GM12878 (cell line): ENCODE measurements around the gene ARHGAP20. TPM values are rescaled to one million over a fixed set of nuclear protein-coding genes. Genes with fewer than 3 reads are reported as not detected.

ENCODE experiments used
- ATAC-seq: fragments of 200-7000 bp; cut with Tn5 transposase; 3 replicates; pipeline ENCODE4 v1.9.1; 2020; ENCODE audit warnings: mild to moderate bottlenecking, moderate library complexity
- BruUV-seq: library from RNA; stranded (reverse); fragments of 400-500 nt; replicated peaks from 2 replicates; lab custom pipeline; 2021; lab: Mats Ljungman, UMichigan
- CTCF ChIA-PET: fragments of 300-600 bp; sonication (Branson Sonifier 250); formaldehyde crosslinking; extraction: SDS; loops from one replicate; lab custom pipeline; 2021; ENCODE audit warnings: inconsistent platforms; lab: Yijun Ruan, JAX
- POLR2A ChIA-PET: fragments of 350-600 bp; formaldehyde crosslinking; extraction: SDS; loops from one replicate; lab custom pipeline; 2021; ENCODE audit warnings: inconsistent platforms; lab: Charles Lee
- RAD21 ChIA-PET: fragments of 300-600 bp; sonication (Branson Sonifier 250); formaldehyde crosslinking; loops from one replicate; lab custom pipeline; 2023; ENCODE audit warnings: antibody characterized with exemption; ENCODE audit not compliant: unreplicated experiment; lab: Charles Lee
- SMC1A ChIA-PET: fragments of 300-600 bp; sonication (Branson Sonifier 250); formaldehyde crosslinking; loops from one replicate; lab custom pipeline; 2023; ENCODE audit not compliant: unreplicated experiment, uncharacterized antibody; lab: Charles Lee
- DNase-seq: peaks from one replicate; pipeline ENCODE4 v3.0.0-alpha.2; 2011; ENCODE audit warnings: low read depth, low spot score
- FAIRE-seq: peaks from 3 replicates; lab custom pipeline; 2011; peaks lifted over from hg19 to GRCh38; lab: Jason Lieb, UNC
- H2AFZ ChIP-seq: 2 replicates; pipeline ENCODE4 v1.6.0; 2011; ENCODE audit warnings: low read depth, low read length, control low read depth; ENCODE audit not compliant: control insufficient read depth
- H3K27ac ChIP-seq: 2 replicates; pipeline ENCODE4 v1.5.1; 2011; ENCODE audit warnings: control low read depth; ENCODE audit not compliant: control insufficient read depth, insufficient read depth
- H3K27me3 ChIP-seq, 2 experiments: replicated peaks in 1 of 2; 2 replicates each; pipeline versions ENCODE4 v1.6.0 to v1.6.1; 2011; ENCODE audit warnings: low read length in 1 of 2; ENCODE audit not compliant: control insufficient read depth in 2 of 2, insufficient read depth in 2 of 2
- H3K36me3 ChIP-seq, 2 experiments: 2 replicates each; pipeline ENCODE4 v1.5.1; 2011; ENCODE audit warnings: low read length in 1 of 2; ENCODE audit not compliant: control insufficient read depth in 2 of 2, insufficient read depth in 2 of 2
- H3K4me1 ChIP-seq: 2 replicates; pipeline ENCODE4 v1.6.1; 2011; ENCODE audit warnings: mild to moderate bottlenecking, low read length, moderate library complexity, mixed read lengths; ENCODE audit not compliant: control insufficient read depth, insufficient read depth
- H3K4me2 ChIP-seq: 2 replicates; pipeline ENCODE4 v1.6.0; 2011; ENCODE audit warnings: control low read depth; ENCODE audit not compliant: control insufficient read depth, insufficient read depth
- H3K4me3 ChIP-seq: fragments of 200-600 bp; sonication (generic); 2 replicates; pipeline ENCODE4 v1.5.1; 2016
- H3K79me2 ChIP-seq: 2 replicates; pipeline ENCODE4 v1.6.0; 2011; ENCODE audit warnings: low read length; ENCODE audit not compliant: control insufficient read depth, insufficient read depth
- H3K9ac ChIP-seq: 2 replicates; pipeline ENCODE4 v1.8.0; 2011; ENCODE audit warnings: low read length, control low read depth, mixed read lengths; ENCODE audit not compliant: control insufficient read depth, insufficient read depth
- H3K9me3 ChIP-seq: replicated peaks from 3 replicates; pipeline ENCODE4 v1.5.1; 2011; ENCODE audit warnings: mild to moderate bottlenecking, low read length; ENCODE audit not compliant: control insufficient read depth, insufficient read depth
- H4K20me1 ChIP-seq: 2 replicates; pipeline ENCODE4 v1.6.0; 2011; ENCODE audit not compliant: control insufficient read depth, insufficient read depth
- BMI1 ChIP-seq: fragments of 450-650 bp; IDR thresholded peaks from 2 replicates; pipeline ENCODE4 v1.6.1; 2016; ENCODE audit warnings: mild to moderate bottlenecking, moderate library complexity, borderline replicate concordance
- EP300 ChIP-seq, 2 experiments: fragments of 150-350 bp in 1 of 2; IDR thresholded peaks; 2 replicates each; pipeline ENCODE4 v1.6.1; 2011 to 2012; ENCODE audit warnings: low read depth in 2 of 2, low read length in 2 of 2, borderline replicate concordance in 1 of 2, improper control_type of control experiment in 1 of 2, inconsistent platforms in 1 of 2; ENCODE audit not compliant: control insufficient read depth in 1 of 2
- EZH2 ChIP-seq: IDR thresholded peaks from 2 replicates; pipeline ENCODE4 v1.6.1; 2012; ENCODE audit warnings: low read depth, mild to moderate bottlenecking, control low read depth, inconsistent platforms, low read length, borderline replicate concordance; ENCODE audit not compliant: control insufficient read depth
- FOXK2 ChIP-seq: fragments of 450-650 bp; IDR thresholded peaks from 2 replicates; pipeline ENCODE4 v1.6.1; 2017; ENCODE audit warnings: mild to moderate bottlenecking, moderate library complexity
- IKZF2 ChIP-seq, 2 experiments: fragments of 450-650 bp; IDR thresholded peaks; 2 replicates each; pipeline ENCODE4 v1.6.1; 2017; ENCODE audit warnings: mild to moderate bottlenecking in 2 of 2, moderate library complexity in 2 of 2
- MEF2A ChIP-seq: IDR thresholded peaks from 2 replicates; pipeline ENCODE4 v1.6.1; 2011; ENCODE audit warnings: low read depth, mild to moderate bottlenecking, low read length, moderate library complexity; ENCODE audit not compliant: insufficient read depth
- NR2C1 ChIP-seq: fragments of 450-650 bp; IDR thresholded peaks from 2 replicates; pipeline ENCODE4 v1.6.1; 2017; ENCODE audit warnings: antibody characterized with exemption, mild to moderate bottlenecking, moderate library complexity
- SIX5 ChIP-seq: IDR thresholded peaks from 2 replicates; pipeline ENCODE4 v1.6.1; 2011; ENCODE audit warnings: mild to moderate bottlenecking, low read depth, low read length, moderate library complexity; ENCODE audit not compliant: severe bottlenecking
- SMAD5 ChIP-seq: IDR thresholded peaks from 2 replicates; pipeline ENCODE4 v1.6.1; 2016; ENCODE audit warnings: antibody characterized with exemption, low read depth
- SUPT20H ChIP-seq: IDR thresholded peaks from 2 replicates; pipeline ENCODE4 v1.6.1; 2011; ENCODE audit warnings: low read depth, mild to moderate bottlenecking, low read length, moderate library complexity, borderline replicate concordance; ENCODE audit not compliant: control insufficient read depth
- TAF1 ChIP-seq: IDR thresholded peaks from 2 replicates; pipeline ENCODE4 v1.6.1; 2011; ENCODE audit warnings: mild to moderate bottlenecking, low read depth, low read length, borderline replicate concordance
- TBL1XR1 ChIP-seq: IDR thresholded peaks from 2 replicates; pipeline ENCODE4 v1.6.1; 2012; ENCODE audit warnings: low read depth, low read length, improper control_type of control experiment
- ZNF207 ChIP-seq: fragments of 450-650 bp; IDR thresholded peaks from 2 replicates; pipeline ENCODE4 v1.6.1; 2014; ENCODE audit warnings: antibody characterized with exemption, mild to moderate bottlenecking, borderline replicate concordance
- ZSCAN29 ChIP-seq: fragments of 450-650 bp; IDR thresholded peaks from 2 replicates; pipeline ENCODE4 v1.6.1; 2017; ENCODE audit warnings: mild to moderate bottlenecking, moderate library complexity
- WGBS: methylation state at CpG from one replicate; pipeline ENCODE4 v1.1.6; 2016; ENCODE audit warnings: low lambda C conversion rate; ENCODE audit not compliant: insufficient replicate concordance, insufficient coverage; ENCODE audit errors: missing lambda C conversion rate; 5-methylcytosine and 5-hydroxymethylcytosine counted together
- in situ Hi-C: fragments of 300-500 bp; cut with MboI; formaldehyde crosslinking; loops from 9 replicates; pipeline ENCODE4 v1.14.3; 2018; ENCODE audit warnings: mixed read lengths
- intact Hi-C: fragments of 100-400 bp; cut with micrococcal nuclease; formaldehyde crosslinking; loops from one replicate; pipeline ENCODE4 v1.14.2; 2022; ENCODE audit not compliant: unreplicated experiment
- polyA plus RNA-seq, 11 experiments: library from polyadenylated mRNA; depleted of rRNA in 4 of 11; unstranded in 6 of 11; stranded (reverse) in 5 of 11; fragments of >200 nt; fragmentation: Nextera tagmentation in 4 of 11; fragmentation: Illumina TruSeq in 1 of 11; extraction: Ambion mirVana in 4 of 11; extraction: Trizol in 1 of 11; gene quantifications; 1 replicate in 1 of 11; 2 replicates in 10 of 11; pipeline versions ENCODE4 v1.2.1 to v1.2.3, GENCODE V29; 2011 to 2016; ENCODE audit warnings: inconsistent platforms in 2 of 11, missing spikeins in 2 of 11, low read depth in 1 of 11
- total RNA-seq, 4 experiments: library from RNA; depleted of rRNA in 3 of 4; stranded (reverse); fragments of >200 nt in 3 of 4; fragmentation: Illumina TruSeq in 1 of 4; extraction: Trizol in 1 of 4; gene quantifications; 2 replicates each; pipeline versions ENCODE4 v1.2.1 to v1.2.3, GENCODE V29; 2013 to 2021
- TF ChIP-seq, protein P1 (sequence below): fragments of 450-650 bp; IDR thresholded peaks from 2 replicates; pipeline ENCODE4 v1.6.1; 2017; ENCODE audit warnings: borderline replicate concordance

Gene ARHGAP20
- total and polyA plus RNA-seq, 10 of the 15 experiments (the other 5 are each of a cell fraction or from before 2014, with no cell fraction given) = 0.01 TPM; not detected in 9

DNA sequence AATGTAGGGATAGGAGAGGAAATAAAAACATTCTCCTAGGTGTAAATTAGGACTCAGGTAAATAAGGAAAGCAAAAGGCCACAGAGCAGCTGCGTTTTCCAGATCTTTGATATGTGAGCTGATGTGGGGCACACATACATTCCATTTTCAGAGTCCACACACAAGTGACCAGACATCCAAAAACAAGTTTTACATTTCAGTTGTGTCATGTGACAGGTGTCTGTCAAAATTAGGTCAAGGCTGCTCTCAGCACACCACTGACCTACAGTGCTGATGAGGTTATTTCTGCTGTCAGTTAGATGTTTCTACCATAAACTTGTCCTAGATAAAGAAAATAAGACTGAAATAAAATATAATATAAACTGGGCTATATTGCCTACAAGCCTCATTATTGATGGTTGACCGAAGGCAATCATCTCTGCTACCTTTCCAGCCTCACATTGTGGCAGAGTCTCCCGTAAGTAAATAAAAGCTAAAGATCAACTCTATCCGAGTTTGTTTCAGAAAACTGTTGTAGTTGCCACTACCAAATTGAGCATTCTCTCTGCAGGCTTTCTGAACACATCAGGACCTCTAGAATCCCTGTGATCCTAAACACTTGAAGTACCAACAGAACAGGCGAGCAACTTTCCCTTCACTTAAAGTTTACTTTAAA lies 7.9 kb downstream of the ARHGAP20 start:
- ATAC-seq (no peak), DNase-seq (no peak), FAIRE-seq (no peak)
- ChIA-PET CTCF (no interaction called here), RAD21 (no interaction called here), POLR2A (no interaction called here), SMC1A (no interaction called here)
- WGBS = 14% methylated on average over 5 of the region's 5 CpGs
- Histone ChIP-seq H3K27ac (no peak overlapping the region), H4K20me1 (no peaks in the 10 kb centered on the region), H3K79me2 (no peaks in the 10 kb centered on the region), H3K9me3 (no peaks in the 10 kb centered on the region), H3K27me3 (no peaks in the 10 kb centered on the region; a peak in 1 of 4 replicates), H3K4me3 (no peak overlapping the region), H3K4me2 (no peak overlapping the region), H3K9ac (no peak overlapping the region), H3K36me3 (no peaks in the 10 kb centered on the region), H2AFZ (no peak overlapping the region), H3K4me1 (no peaks in the 10 kb centered on the region)
- in situ Hi-C loops (no loop called here), intact Hi-C loops (no loop called here)
- no TSS peak for BruUV-seq
- TF ChIP-seq SMAD5 (no peak), NR2C1 (no peak), BMI1 (no peak), SUPT20H (no peak), TBL1XR1 (no peak), FOXK2 (no peak), EZH2 (no peak), ZSCAN29 (no peak), EP300 (IDR thresholded peaks at IDR 0.05; ENCODE audit: borderline replicate concordance in 1 of 2, control insufficient read depth in 1 of 2, low read depth in 2 of 2, low read length in 2 of 2) (no peak), MEF2A (no peak), IKZF2 (IDR thresholded peaks at IDR 0.05) (no peak), TAF1 (no peak), SIX5 (no peak), ZNF207 (no peak)
- TF ChIP-seq, protein P1, sequence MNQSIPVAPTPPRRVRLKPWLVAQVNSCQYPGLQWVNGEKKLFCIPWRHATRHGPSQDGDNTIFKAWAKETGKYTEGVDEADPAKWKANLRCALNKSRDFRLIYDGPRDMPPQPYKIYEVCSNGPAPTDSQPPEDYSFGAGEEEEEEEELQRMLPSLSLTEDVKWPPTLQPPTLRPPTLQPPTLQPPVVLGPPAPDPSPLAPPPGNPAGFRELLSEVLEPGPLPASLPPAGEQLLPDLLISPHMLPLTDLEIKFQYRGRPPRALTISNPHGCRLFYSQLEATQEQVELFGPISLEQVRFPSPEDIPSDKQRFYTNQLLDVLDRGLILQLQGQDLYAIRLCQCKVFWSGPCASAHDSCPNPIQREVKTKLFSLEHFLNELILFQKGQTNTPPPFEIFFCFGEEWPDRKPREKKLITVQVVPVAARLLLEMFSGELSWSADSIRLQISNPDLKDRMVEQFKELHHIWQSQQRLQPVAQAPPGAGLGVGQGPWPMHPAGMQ = no peak
